H9 (cell line): ENCODE data around the gene FHOD3. TPM values are rescaled to one million over a fixed set of nuclear protein-coding genes. Genes with fewer than 3 reads are reported as not detected.

Experiments used
- DNase-seq: peaks from one replicate; pipeline ENCODE4 v3.0.0-alpha.2; 2017
- H2AFZ ChIP-seq: one replicate; pipeline ENCODE4 v1.6.1; 2013; ENCODE audit warnings: mild to moderate bottlenecking, low read length, control low read depth, moderate library complexity
- H2AK5ac ChIP-seq: 2 replicates; pipeline ENCODE4 v1.6.1; 2013; ENCODE audit warnings: low read length, control low read depth, mixed read lengths; ENCODE audit not compliant: insufficient read length
- H2BK120ac ChIP-seq: one replicate; pipeline ENCODE4 v1.6.1; 2013; ENCODE audit warnings: low read depth, mild to moderate bottlenecking, low read length, control low read depth, inconsistent platforms; ENCODE audit not compliant: poor library complexity, severe bottlenecking
- H2BK12ac ChIP-seq: 2 replicates; pipeline ENCODE4 v1.6.1; 2013; ENCODE audit warnings: low read length, control low read depth, mixed read lengths, low read depth; ENCODE audit not compliant: insufficient read length
- H2BK15ac ChIP-seq: 2 replicates; pipeline ENCODE4 v1.6.1; 2013; ENCODE audit warnings: low read depth, low read length, control low read depth
- H2BK20ac ChIP-seq: one replicate; pipeline ENCODE4 v1.6.1; 2013; ENCODE audit warnings: low read depth, mild to moderate bottlenecking, low read length, control low read depth, inconsistent platforms; ENCODE audit not compliant: poor library complexity, severe bottlenecking
- H2BK5ac ChIP-seq: 2 replicates; pipeline ENCODE4 v1.6.1; 2013; ENCODE audit warnings: low read length, control low read depth, mixed read lengths; ENCODE audit not compliant: insufficient read length
- H3K14ac ChIP-seq: 2 replicates; pipeline ENCODE4 v1.6.1; 2013; ENCODE audit warnings: low read length, control low read depth; ENCODE audit not compliant: insufficient read depth
- H3K18ac ChIP-seq: 2 replicates; pipeline ENCODE4 v1.6.1; 2013; ENCODE audit warnings: low read depth, mild to moderate bottlenecking, mixed read lengths, low read length, control low read depth; ENCODE audit not compliant: insufficient read length
- H3K23ac ChIP-seq: 2 replicates; pipeline ENCODE4 v1.6.1; 2013; ENCODE audit warnings: low read length, control low read depth, mixed read lengths, low read depth; ENCODE audit not compliant: insufficient read length
- H3K23me2 ChIP-seq: 2 replicates; pipeline ENCODE4 v1.6.1; 2013; ENCODE audit warnings: low read depth, mild to moderate bottlenecking, mixed read lengths, low read length, control low read depth; ENCODE audit not compliant: insufficient read length, poor library complexity, severe bottlenecking
- H3K27ac ChIP-seq: 2 replicates; pipeline ENCODE4 v1.5.1; 2013; ENCODE audit warnings: low read length, control low read depth, mixed read lengths, low read depth; ENCODE audit not compliant: insufficient read length
- H3K27me3 ChIP-seq: 2 replicates; pipeline ENCODE4 v1.6.1; 2013; ENCODE audit warnings: low read length, control low read depth, inconsistent platforms; ENCODE audit not compliant: insufficient read depth
- H3K4ac ChIP-seq: 2 replicates; pipeline ENCODE4 v1.6.1; 2013; ENCODE audit warnings: low read depth, mild to moderate bottlenecking, control low read depth, inconsistent platforms, low read length, moderate library complexity
- H3K4me1 ChIP-seq: 2 replicates; pipeline ENCODE4 v1.6.1; 2013; ENCODE audit warnings: low read length, control low read depth, inconsistent platforms; ENCODE audit not compliant: insufficient read depth
- H3K4me2 ChIP-seq: 2 replicates; pipeline ENCODE4 v1.6.1; 2013; ENCODE audit warnings: low read length, control low read depth, mixed read lengths; ENCODE audit not compliant: insufficient read length, insufficient read depth
- H3K56ac ChIP-seq: 2 replicates; pipeline ENCODE4 v1.6.1; 2013; ENCODE audit warnings: low read depth, mild to moderate bottlenecking, mixed read lengths, low read length, control low read depth; ENCODE audit not compliant: insufficient read length
- H3K79me1 ChIP-seq: 2 replicates; pipeline ENCODE4 v1.6.1; 2013; ENCODE audit warnings: low read depth, mild to moderate bottlenecking, moderate library complexity, low read length, control low read depth, inconsistent platforms; ENCODE audit not compliant: insufficient read depth, poor library complexity, severe bottlenecking
- H3K79me2 ChIP-seq: 2 replicates; pipeline ENCODE4 v1.6.1; 2013; ENCODE audit warnings: low read length, control low read depth, inconsistent platforms; ENCODE audit not compliant: insufficient read depth
- H3K9ac ChIP-seq: 2 replicates; pipeline ENCODE4 v1.6.1; 2013; ENCODE audit warnings: low read length, control low read depth, mixed read lengths; ENCODE audit not compliant: insufficient read length; ENCODE audit errors: extremely low read depth
- H3K9me3 ChIP-seq: one replicate; pipeline ENCODE4 v1.6.1; 2013; ENCODE audit warnings: low read depth, low read length, inconsistent platforms; ENCODE audit not compliant: control insufficient read depth
- H3T11ph ChIP-seq: one replicate; pipeline ENCODE4 v1.6.1; 2013; ENCODE audit warnings: mild to moderate bottlenecking, low read length, control low read depth, inconsistent platforms
- H4K20me1 ChIP-seq: one replicate; pipeline ENCODE4 v1.6.1; 2013; ENCODE audit not compliant: control insufficient read depth, insufficient read length, insufficient read depth
- H4K5ac ChIP-seq: 2 replicates; pipeline ENCODE4 v1.6.1; 2013; ENCODE audit warnings: low read depth, mild to moderate bottlenecking, mixed read lengths, low read length, control low read depth; ENCODE audit not compliant: insufficient read length
- H4K8ac ChIP-seq: replicated peaks from 2 replicates; pipeline ENCODE4 v1.6.1; 2013; ENCODE audit warnings: low read length, control low read depth, mixed read lengths, low read depth; ENCODE audit not compliant: insufficient read length
- H4K91ac ChIP-seq: 2 replicates; pipeline ENCODE4 v1.6.1; 2013; ENCODE audit warnings: low read depth, mild to moderate bottlenecking, moderate library complexity, mixed read lengths, low read length, control low read depth; ENCODE audit not compliant: insufficient read length
- H3K27ac Mint-ChIP-seq, 3 experiments: 2 replicates in 2 of 3; 3 replicates in 1 of 3; pipeline ENCODE4 v1.8.0; 2020 to 2021; ENCODE audit warnings: mixed read lengths in 3 of 3, mild to moderate bottlenecking in 1 of 3, moderate library complexity in 1 of 3
- H3K27me3 Mint-ChIP-seq: 2 replicates; pipeline ENCODE4 v1.8.0; 2021; ENCODE audit warnings: low read depth, mild to moderate bottlenecking, moderate library complexity, mixed read lengths
- H3K36me3 Mint-ChIP-seq, 3 experiments: 2 replicates in 2 of 3; 3 replicates in 1 of 3; pipeline ENCODE4 v1.8.0; 2020 to 2021; ENCODE audit warnings: low read depth in 3 of 3, mixed read lengths in 3 of 3; ENCODE audit not compliant: insufficient read depth in 1 of 3
- H3K4me1 Mint-ChIP-seq, 2 experiments: 2 replicates each; pipeline ENCODE4 v1.8.0; 2020; ENCODE audit warnings: mixed read lengths in 2 of 2
- H3K4me3 Mint-ChIP-seq, 2 experiments: 2 replicates in 1 of 2; 3 replicates in 1 of 2; pipeline ENCODE4 v1.8.0; 2020 to 2021; ENCODE audit warnings: mild to moderate bottlenecking in 2 of 2, mixed read lengths in 2 of 2, moderate library complexity in 1 of 2
- H3K9me3 Mint-ChIP-seq, 2 experiments: 2 replicates in 1 of 2; 3 replicates in 1 of 2; pipeline ENCODE4 v1.8.0; 2020; ENCODE audit warnings: mild to moderate bottlenecking in 2 of 2, mixed read lengths in 2 of 2, moderate library complexity in 1 of 2
- WGBS: extraction: QIAGEN DNeasy Blood & Tissue Kit; methylation state at CpG from one replicate; pipeline ENCODE4 v1.1.7; 2013; ENCODE audit warnings: missing lambda C conversion rate, low lambda C conversion rate, mixed read lengths; ENCODE audit not compliant: insufficient read length; ENCODE audit errors: extremely low coverage; 5-methylcytosine and 5-hydroxymethylcytosine counted together
- total RNA-seq: library from RNA; stranded (reverse); gene quantifications from 2 replicates; pipeline ENCODE4 v1.2.1, GENCODE V29; 2021
- TF ChIP-seq, protein P1 (sequence below): fragments of 200-600 bp; sonication (generic); conservative IDR thresholded peaks from 3 replicates; pipeline ENCODE4 v1.8.0; 2021; ENCODE audit warnings: antibody characterized with exemption, mild to moderate bottlenecking

Gene FHOD3
- total RNA-seq, 1 experiment from 2014 or later: 8.0 TPM

DNA sequence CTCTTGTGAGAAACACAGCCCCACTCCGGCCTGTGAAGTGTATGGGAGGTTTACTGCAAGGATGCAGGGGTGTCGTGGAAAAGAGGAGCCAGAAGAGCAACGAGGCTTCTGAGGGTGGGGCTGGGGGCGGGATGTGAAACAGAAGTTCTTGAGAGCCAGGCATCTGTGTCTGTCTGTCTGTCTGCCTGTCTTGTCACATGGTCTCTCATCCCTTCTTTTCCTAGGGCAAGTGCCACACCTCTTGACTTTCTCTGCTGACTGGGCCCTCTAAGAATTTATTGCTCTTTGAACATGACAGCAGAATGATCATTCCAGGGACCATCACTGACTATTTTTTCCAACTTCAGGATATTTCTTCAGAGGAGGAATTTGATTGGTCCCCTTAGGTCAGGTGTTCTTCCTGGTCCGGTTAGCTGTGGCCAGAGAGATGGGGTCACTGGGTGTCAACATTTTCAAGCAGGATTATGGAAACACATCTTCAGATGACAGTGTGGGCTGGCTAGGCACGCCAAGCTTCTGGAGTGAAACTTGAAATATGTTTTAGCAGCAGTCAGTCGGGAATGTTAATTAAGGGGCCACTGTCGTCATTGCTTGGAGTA lies 131.0 kb downstream of the FHOD3 start:
- Histone ChIP-seq H2AFZ (no peak overlapping the region), H3K9ac (no peak overlapping the region), H3K27ac (no peak overlapping the region), H3K9me3 (no peaks in the 10 kb centered on the region), H3K79me1 (no peaks in the 10 kb centered on the region), H2AK5ac (no peak overlapping the region), H3K23ac (no peak overlapping the region), H2BK12ac (no peak overlapping the region), H3K4me2 (no peak overlapping the region), H4K91ac (no peak overlapping the region), H2BK120ac (no peak overlapping the region), H4K20me1 (no peaks in the 10 kb centered on the region), H4K8ac (no peak overlapping the region), H2BK15ac (no peak overlapping the region), H3K79me2 (no peaks in the 10 kb centered on the region), H2BK20ac (no peak overlapping the region), H3K27me3 (no peaks in the 10 kb centered on the region), H2BK5ac (no peak overlapping the region), H3K4ac (no peak overlapping the region), H4K5ac (no peak overlapping the region), H3K23me2 (no peaks in the 10 kb centered on the region), H3K18ac (no peak overlapping the region), H3K4me1 (no peaks in the 10 kb centered on the region), H3K56ac (no peak overlapping the region), H3T11ph (no peak overlapping the region), H3K14ac (no peak overlapping the region)
- no peaks in the 10 kb centered on the region; a peak in 1 of 7 replicates for H3K36me3 Mint-ChIP-seq
- no peak for DNase-seq
- no peaks in the 10 kb centered on the region for H3K9me3 Mint-ChIP-seq
- H3K27ac Mint-ChIP-seq: no peak overlapping the region
- no peaks in the 10 kb centered on the region for H3K27me3 Mint-ChIP-seq
- peaks cover 4% of the 10 kb centered on the region in 2 experiments; a peak in 1 of 4 replicates for H3K4me1 Mint-ChIP-seq
- TF ChIP-seq, protein P1, sequence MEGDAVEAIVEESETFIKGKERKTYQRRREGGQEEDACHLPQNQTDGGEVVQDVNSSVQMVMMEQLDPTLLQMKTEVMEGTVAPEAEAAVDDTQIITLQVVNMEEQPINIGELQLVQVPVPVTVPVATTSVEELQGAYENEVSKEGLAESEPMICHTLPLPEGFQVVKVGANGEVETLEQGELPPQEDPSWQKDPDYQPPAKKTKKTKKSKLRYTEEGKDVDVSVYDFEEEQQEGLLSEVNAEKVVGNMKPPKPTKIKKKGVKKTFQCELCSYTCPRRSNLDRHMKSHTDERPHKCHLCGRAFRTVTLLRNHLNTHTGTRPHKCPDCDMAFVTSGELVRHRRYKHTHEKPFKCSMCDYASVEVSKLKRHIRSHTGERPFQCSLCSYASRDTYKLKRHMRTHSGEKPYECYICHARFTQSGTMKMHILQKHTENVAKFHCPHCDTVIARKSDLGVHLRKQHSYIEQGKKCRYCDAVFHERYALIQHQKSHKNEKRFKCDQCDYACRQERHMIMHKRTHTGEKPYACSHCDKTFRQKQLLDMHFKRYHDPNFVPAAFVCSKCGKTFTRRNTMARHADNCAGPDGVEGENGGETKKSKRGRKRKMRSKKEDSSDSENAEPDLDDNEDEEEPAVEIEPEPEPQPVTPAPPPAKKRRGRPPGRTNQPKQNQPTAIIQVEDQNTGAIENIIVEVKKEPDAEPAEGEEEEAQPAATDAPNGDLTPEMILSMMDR: no peak
- H3K4me3 Mint-ChIP-seq: no peak overlapping the region
- no CpG with 5 or more reads among the region's 8 CpGs for WGBS
